Measurements from ENCODE around the gene METTL25B. TPM values are rescaled to one million over a fixed set of nuclear protein-coding genes. Genes with fewer than 3 reads are reported as not detected.

METTL25B gene
- total RNA-seq, 1 donor from 2014 or later, result 11.5 TPM

DNA sequence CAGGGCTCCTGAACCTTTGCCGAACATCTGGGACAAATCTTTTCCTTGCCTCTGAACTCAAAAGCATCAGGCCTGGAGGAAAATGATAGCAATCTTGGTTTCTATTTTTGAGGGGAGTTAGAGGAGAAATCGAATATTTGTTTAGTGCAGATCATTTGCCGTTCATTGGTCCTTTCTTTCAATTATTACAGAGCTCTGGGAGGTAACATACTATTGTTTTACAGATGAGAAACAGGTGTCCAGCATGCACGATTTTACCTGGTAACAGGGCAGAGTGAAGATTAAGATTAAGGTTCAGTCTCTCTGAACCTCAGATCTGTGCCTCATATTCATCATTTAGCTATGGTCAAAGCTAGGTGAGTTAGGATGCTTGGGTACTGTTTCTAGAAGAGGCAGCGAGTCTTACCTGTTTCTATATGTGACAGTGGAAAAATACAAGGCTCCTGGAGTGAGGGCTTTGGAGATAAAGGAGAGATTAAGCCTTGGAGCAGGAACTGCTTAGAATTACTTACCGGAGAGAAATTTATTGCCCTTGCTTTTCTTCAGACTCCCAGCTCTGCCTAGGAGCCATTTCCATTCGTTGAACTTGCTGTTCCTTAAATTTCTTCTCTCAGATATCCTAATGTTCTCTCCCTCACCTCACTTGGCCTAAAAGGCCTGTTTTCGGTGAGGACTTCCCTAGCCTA, 40.5 kb downstream of the METTL25B start:
- DNase-seq (ENCODE audit: low read depth), result no peak

DNA sequence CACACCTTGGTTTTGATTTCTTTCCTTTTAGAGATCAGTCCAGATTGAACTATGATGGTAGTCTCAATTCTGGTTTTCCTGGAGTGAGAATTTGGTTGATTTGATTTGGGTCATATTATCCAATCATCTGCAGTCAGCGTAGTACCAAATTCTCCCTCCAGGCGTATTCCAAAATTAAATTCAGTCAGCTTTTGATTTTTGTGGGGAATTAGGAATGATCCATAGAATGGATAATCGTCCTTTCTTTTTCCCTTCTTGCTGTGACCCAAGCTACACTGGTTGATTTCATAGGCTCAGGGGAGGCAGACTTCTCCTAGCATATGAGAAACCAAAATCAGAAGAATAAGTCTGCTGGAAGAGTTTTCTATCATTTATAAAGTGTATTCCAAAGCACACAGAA, 44.0 kb downstream of the METTL25B start:
- no peak for DNase-seq (ENCODE audit: low read depth)

DNA sequence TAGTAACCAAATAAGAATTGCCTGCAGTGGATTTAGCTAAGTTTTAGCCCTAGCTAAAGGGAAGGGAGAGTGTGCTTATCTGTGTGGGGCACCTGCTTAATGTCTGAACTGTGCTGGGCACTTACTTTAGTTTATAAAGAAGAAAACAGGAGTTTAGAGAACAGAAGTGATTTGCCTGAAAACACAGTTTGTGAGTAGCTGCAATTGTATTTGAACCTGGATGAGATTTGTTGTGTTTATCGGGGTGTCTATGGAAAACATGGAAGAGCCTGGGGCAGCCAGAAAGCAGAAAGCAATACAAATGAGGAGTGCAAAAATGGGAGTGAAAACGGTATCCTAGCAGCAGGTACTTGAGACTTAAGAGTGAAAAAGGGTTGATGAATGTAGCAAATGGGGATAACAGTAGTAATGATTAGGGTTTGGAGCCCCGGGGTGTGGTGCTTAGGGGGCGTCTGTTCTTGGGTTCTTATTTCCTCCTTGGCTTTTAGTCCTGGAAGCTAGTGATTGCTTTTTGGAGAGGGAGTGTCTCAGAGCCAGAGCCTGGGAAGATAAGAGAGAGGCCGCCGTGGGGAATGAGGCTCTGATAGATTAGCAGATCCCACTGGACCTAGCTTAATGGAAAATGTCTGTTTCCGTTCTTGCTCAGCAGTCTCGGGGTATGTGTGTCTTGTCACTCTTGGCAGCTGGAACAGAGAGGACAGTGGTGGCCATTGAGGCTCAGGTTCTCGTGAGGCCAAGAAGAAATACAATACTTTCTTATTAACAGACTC, 44.6 kb downstream of the METTL25B start:
- DNase-seq (ENCODE audit: low read depth), result no peak

DNA sequence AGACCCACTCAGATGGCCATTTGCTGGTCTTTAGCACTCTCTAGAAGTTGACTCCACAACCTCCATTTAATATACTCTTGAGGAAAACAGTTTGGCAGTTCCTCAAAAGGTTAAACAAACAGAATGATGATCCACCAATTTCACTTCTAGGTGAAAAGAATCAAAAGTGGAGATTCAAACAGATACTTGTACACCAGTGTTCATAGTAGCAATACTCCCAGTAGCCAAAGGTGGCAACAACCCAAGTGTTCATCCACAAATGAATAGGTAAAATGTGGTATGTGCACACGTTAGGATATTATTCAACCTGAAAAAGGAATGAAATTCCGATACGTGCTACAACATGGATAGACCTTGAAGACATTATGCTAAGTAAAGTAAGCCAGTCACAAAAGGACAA, 45.3 kb downstream of the METTL25B start:
- no peak for DNase-seq (ENCODE audit: low read depth)

DNA sequence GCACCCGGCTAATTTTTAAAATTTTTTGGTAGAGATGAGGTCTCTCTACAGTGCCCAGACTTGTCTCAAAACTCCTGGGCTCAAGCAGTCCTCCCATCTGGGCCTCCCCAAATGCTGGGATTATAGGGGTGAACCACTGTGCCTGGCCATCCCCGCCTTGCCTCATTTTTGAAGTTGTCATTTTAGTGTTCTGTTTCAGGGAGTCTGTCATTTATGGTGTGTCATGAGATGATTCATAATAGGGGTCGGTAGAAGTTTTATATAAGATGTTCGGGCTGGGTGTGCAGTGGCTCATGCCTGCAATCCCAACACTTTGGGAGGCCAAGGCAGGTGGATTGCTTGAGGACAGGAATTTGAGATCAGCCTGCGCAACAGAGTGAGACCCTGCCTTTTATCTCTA, 47.5 kb downstream of the METTL25B start:
- no peak for DNase-seq (ENCODE audit: low read depth)

DNA sequence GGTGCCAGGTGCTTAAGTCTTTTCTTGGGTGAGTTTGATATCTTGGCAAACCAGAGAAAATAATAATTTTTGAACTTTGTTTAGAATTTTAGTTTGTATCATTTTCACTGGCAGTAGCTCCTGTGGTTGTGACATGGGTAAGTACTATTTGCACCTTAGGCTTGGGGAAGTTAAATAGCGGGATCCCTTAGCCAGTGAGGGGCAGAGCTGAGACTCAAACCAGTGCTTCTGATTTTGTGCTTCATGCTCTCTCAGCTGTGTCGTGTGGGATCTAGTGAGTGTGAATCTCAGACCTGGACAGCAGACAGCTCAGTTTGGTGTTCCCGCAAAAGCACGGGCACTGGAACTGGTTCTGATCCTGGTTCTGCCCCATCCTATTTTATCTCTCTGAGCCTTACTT, 48.7 kb downstream of the METTL25B start:
- no peak for DNase-seq (ENCODE audit: low read depth)

DNA sequence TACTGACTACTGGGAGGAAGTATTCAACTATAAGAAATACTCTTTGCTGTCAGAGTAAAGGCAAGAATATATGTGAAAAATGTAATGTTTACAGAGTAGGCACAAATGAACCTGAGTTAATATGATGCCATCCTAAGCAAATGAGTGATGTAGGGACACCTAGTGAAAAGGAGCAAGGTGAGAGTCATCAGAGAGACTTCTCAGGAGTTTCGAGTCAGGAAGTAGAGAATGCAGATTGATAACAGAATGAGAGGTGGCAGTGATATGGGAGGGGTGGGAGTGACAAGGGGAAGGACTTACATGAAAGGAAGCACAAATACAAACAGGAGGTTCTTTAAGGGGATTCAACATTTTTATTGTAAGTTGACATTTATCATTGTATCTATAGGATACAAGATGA, 49.3 kb downstream of the METTL25B start:
- DNase-seq (ENCODE audit: low read depth), result no peak

DNA sequence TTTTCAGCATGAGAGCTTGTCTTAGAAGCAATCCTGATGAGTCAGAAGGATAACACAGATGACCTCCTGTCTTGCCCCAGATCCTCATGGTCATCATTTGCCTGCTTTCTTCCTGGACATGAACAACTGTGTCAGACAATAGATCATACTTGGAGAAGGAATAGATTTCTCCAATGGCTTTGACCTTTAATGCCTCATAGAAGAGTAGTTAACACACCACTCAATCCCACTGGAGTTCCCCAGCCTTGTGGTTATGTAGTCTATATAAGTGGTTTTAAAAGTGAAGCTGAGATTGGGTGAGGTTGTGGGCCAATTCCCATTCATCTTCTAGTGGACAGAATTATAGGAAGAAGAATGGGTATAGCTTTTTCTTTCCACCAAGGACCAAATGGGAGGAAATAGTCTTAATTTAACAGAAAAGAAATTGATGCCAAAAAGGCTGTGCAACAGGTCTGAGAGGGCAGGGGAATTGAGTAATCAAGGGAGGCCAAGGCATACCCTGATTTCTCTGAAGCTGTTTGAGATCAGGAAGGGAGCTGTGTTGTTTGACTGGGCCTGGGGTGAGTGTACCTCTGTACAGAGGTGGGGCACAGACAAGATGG, 53.4 kb downstream of the METTL25B start:
- peak; percentile 72 for DNase-seq (ENCODE audit: low read depth)

DNA sequence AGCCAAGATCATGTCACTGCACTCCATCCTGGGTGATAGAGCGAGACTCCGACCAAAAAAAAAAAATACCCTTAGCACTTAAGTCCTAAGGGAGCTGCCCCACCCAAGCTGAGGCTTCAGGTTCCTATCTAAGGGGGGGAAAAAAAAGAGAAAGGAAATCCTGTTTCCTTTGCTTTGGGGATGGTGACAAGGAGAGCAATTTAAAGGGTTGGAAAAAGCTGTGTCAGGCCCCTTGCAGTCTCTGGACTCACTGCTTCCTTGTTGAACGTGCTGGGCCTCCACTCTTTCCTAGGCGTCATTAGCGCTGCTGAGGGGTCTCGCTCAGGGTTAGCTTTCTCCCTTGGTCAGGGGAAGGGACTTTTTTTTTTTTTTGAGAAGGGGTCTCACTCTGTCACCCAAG, 57.2 kb downstream of the METTL25B start:
- no peak for DNase-seq (ENCODE audit: low read depth)

Other genes with a start within 250 kb of the METTL25B start
- 3.8 and 10.0 TPM in 2 replicates for gene MEF2D, start 227.7 kb upstream of the METTL25B start, total RNA-seq
- gene IQGAP3, start 155.9 kb upstream of the METTL25B start, total RNA-seq, result 1.5 and 14.6 TPM in 2 replicates
- gene TTC24, start 148.7 kb upstream of the METTL25B start, total RNA-seq, result not detected in 2 replicates
- gene NAXE, start 136.7 kb upstream of the METTL25B start, total RNA-seq, result 92.9 and 138 TPM in 2 replicates
- 13.5 and 33.8 TPM in 2 replicates for gene GPATCH4, start 127.0 kb upstream of the METTL25B start, total RNA-seq
- gene HAPLN2, start 109.1 kb upstream of the METTL25B start, total RNA-seq, result not detected in 2 replicates
- gene BCAN, start 86.4 kb upstream of the METTL25B start, total RNA-seq, result 3.7 TPM in 1 of 2 replicates, not detected in the other
- 1.0 and 1.6 TPM in 2 replicates for gene NES, start 51.1 kb upstream of the METTL25B start, total RNA-seq
- 1.4 and 8.3 TPM in 2 replicates for gene CRABP2, start 22.9 kb upstream of the METTL25B start, total RNA-seq
- 6.3 and 10.3 TPM in 2 replicates for gene ISG20L2, start 297 bp downstream of the METTL25B start, total RNA-seq
- 26.3 and 40.8 TPM in 2 replicates for gene MRPL24, start 12.6 kb downstream of the METTL25B start, total RNA-seq
- gene HDGF, start 23.2 kb downstream of the METTL25B start, total RNA-seq, result 249 and 383 TPM in 2 replicates
- 9.4 and 26.2 TPM in 2 replicates for gene PRCC, start 39.1 kb downstream of the METTL25B start, total RNA-seq
- gene SH2D2A, start 88.4 kb downstream of the METTL25B start, total RNA-seq, result 0.30 TPM in 1 of 2 replicates, not detected in the other
- gene INSRR, start 130.6 kb downstream of the METTL25B start, total RNA-seq, result not detected in 2 replicates
- gene NTRK1, start 132.4 kb downstream of the METTL25B start, total RNA-seq, result not detected in 2 replicates
- gene PEAR1, start 165.2 kb downstream of the METTL25B start, total RNA-seq, result 2.1 and 3.9 TPM in 2 replicates
- gene LRRC71, start 192.2 kb downstream of the METTL25B start, total RNA-seq, result not detected in 2 replicates

Measured in renal cortical epithelial cell (primary cell).